NCI-H146 (cell line): ENCODE data around the gene LHX3.

ENCODE experiments used
- DNase-seq: peaks from one replicate; lab custom pipeline; 2025; lab: John Stamatoyannopoulos, UW

Gene LHX3

DNA sequence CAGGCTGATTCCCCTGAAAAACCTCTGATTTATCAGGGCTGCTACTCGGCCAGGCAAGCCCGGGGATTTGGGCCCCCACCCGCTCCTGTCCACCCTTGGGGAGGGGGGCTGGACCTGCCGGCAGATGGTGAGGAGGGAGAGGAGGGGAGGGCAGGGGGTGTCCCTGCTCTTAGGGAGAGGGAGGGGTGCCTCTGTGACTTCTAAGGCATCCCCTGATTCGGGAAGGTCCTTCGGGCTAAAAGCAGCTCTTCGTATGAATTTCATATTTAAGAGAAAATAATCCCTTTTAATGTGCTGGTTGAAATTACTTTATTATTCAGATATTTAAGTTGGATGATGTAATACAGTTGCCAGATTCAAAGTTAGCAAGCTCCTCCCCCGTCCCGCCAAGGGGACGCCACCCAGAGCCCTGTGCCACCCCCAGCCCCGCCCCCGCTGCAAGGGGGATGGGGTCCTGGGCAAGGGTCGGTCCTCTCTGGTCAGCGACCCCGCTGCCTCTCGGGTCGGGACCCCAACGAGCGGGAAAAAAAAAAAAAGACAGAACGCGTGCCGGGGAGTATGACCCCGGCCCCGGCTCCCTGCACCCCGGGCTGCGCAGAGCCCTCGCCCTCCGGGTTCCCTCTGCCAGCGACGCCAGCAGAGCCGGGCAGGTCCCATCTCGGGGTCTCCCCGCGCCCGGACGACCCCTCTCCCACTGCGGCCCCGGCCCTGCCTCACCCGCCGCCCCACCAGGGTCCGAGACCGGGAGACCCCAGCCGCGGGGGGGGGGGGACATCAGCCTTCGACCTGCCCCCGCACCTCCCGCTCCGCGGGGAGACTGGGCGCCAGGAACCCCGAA is 12.4 kb downstream of the LHX3 start:
- DNase-seq: no peak

DNA sequence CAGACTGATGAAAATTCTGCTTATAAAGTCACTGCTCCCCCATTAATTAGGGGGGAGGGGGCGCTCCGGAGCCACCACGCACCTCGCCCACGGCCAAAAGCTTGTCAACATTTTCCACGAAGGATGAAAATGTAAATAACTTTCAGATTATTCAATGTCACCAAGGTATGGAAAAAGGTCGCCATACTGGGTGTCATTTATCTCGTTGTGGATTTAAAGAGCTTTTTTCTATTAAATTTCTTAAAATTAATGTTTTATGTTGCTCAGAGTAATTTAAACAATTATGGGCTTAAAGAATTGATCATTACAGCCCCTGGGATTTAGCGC is 13.0 kb downstream of the LHX3 start:
- DNase-seq: no peak

DNA sequence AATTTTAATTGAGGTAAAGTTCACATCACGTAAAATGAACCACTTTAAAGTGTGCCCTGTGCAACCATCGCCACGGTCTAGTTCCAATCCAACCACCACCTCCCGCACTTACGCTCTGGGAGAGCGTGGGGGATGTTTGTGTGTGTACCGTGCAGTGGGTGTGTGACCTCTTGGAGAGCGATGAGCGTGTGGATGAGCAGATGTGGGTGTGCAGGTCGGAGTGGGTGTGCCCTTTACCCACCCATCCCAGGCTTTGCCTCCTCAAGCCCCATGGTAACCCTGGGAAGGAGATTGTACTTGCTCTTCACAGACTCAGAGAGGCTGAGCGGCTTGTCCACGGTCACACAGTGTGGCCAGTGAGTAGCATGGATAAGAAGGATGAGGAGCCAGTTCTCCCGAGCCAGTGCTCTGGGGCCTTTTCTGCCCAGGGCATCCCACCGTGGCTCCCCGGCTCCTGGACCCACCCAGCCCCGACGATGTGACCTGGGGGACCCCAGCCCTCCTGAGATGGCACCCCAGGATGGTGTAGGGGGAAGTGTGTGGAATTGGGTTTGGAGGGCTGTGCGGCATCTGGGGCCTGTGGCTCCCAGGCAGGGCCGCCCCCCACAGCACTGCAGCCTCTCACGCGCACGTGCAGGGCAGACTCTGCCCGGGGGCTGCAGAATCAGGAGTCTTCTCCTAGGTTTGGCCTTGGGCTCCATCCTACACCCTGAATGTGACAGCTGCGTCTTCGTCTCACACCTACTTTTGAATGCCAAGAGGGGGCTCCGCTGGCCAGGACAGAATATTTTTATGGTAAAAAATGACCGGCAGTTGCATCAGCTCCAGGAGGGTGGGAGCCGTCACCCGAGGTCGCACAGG is 13.6 kb downstream of the LHX3 start:
- no peak for DNase-seq

DNA sequence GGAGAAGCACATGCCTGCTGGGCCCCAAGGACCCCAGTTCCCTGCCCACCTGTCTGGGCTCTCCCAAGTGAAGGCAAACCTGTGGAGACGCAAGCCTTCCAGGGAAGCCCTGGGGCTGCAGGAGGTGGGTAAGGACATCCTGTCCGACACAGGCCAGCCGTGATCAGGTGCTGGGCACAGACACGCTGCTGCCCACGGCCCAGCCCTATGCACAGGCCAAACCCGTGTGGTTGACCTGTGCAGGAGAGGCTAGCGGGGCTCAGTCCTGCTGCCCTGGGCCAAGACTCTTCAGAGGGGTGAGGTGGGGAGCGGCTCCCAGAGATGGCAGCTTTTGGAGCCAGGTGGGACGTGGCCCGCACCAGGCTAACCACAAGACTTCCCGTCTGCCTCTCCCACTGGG is 14.3 kb downstream of the LHX3 start:
- DNase-seq: no peak

DNA sequence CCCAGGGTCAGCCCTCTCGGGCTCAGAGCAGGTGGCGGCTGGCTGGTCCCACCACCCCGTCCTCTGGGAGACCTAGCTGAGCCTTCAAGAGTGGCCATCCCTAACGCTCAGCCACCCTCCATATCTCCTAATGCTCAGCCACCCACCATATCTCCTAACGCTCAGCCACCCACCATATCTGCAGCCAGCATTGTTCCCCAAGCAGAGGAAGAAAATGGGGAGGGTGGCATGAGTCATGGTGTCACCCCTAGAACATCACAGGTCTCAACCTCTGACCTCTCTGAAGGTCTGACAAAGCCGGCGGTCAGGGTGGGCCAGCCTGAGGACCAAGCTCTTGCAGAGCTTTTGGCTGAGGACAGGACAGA is 14.7 kb downstream of the LHX3 start:
- DNase-seq: no peak

DNA sequence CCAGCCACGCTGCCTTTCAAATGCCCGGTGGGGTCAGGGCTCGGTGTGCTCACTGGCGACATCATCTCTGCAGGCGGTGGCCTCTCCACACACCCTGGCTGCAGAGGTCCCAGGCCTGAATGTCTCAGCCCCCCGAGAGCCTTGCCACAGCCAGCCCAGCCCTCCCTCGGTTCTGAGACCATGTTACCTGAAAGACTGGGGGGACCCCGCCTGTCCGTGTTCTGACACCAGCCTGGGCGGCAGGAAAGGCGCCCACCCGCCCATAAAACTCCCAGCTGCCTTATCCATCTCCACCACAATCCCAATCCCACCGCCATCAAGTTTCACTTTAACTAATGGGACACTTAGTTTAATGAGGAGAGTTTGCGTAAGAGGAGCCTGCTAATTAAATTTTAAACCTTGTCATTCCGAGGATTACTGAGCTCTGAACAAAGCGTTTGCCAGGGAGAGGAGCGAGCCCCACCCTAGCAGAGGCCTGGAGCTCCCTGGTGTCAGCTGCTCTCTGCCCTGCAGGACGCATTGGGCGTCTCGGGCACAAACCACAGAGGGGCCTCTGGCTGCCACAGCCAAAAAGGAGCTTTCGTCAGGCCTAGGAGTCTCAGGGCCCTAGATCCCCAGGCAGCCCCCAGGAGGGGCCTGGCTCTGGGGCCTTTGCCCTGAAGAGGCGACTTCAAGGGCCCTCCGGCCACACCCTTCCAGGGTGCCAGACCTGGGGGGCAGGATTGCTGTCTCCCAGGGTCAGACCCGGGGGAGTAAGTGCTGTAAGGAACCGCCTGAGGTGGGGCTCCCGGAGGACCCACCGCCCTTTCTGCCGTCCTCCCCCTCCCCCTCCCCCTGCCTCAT is 15.3 kb downstream of the LHX3 start:
- DNase-seq: no peak

DNA sequence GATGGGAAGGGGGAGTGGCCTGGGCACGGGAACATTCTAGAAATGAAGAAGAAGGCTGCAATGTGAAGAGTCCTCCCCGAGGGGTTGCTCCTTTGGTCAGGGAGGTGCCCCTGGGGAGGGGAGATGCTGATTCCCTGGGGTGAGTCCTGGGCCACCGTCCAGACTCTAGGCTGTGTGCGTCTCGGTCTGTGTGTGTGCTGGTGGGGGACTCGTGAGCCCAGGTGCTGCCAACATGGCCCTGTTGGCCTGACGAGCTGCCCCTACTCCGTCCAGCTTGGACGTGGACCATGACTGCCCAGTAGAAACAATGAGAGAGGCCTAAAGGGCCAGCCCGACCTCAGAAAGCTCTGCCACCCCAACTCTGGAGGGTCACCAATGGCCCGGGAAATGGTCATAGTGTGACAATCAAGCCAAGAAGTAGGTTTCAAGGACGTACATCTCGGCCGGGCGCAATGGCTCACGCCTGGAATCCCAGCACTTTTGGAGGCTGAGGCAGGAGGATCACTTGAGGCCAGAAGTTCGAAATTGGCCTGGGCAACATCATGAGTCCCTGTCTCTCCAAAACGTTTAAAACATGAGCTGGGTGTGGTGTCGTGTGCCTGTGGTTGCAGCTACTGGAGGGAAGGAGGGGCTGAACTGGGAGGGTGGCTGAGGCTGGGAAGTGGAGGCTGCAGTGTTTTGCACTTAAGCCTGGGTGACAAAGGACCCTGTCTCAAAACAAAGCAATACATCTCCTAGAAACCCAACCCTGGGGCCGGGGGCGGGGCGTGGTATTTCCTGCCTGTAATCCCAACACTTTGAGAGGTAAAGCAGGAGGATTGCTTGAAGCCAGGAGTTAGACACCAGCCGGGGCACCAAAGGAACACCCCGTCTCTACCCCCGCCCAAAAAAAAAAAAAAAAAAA is 17.0 kb downstream of the LHX3 start:
- no peak for DNase-seq

DNA sequence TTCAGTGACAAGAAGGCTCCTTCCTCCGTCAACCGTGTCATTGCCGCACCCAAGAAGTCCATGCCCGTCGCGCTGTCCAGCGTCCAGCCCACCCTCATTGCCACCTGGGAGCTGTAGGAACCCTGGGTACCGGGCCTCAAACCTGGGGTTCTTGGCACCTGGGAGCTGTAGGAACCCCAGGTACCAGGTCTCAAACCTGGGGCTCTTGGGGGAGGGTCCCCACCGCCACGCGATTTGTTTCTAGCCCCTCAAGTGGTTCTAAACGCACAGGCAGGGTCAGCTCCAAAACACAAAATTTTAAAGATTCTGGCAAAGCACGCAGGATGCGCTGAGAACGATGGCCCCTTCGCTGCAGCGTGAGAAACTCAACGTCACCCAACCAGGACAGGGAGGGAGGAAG is 17.7 kb downstream of the LHX3 start:
- no peak for DNase-seq

DNA sequence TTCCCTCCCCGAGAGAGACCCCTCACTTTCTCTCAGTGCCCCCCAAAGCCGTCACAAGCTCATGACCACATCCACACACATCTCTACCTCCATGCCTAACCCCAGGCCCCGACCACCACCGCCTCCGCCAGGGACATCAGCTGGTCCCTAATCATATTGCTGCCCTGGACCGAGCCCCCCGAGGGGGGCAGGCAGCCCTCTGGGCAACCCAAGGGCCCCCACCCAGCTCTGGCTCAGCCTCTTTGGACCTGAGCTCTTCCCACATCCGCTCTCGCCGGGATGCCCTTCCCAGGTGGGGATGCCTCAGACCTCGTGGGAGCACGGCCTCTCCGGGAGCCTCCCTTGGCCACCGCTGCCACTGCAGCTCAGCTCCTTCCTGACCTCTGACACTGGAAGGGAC is 18.5 kb downstream of the LHX3 start:
- DNase-seq: no peak

DNA sequence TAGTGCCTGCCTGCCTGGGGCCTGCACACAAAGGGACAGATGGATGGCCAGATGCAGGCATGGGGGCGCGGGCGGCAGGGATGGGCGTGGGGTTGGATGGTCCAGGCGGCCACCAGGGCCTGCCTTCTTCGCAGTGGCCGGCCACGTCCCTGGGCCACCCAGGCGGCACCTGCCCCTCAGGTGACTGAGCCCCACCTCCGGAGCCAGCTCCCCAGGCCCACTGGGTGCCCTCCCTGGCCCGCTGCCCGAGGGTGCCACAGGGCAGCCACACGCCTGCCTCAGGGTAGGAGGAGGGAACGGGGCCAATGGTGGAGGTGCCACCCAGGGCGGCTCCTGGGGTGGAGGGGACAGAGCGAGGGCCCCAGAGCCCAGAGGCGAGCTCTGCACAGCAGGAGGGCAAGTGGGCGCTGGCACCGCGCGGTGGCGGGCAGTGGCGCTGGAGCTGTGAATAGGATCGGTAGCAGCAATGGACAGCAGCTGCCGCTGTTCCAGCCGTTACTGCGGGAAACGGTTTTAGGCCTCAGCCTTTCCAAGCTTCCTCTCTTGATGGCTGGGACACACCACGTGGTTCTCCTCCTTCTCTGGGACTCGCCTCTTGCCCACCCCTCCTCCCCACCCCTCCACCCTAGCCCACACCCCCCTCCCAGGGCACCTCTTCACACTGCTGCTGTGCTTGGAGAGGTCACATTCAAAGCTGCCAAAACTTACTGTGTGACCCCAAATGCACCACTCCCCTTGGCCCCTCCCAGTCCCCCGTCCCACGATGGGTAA is 19.1 kb downstream of the LHX3 start:
- no peak for DNase-seq

DNA sequence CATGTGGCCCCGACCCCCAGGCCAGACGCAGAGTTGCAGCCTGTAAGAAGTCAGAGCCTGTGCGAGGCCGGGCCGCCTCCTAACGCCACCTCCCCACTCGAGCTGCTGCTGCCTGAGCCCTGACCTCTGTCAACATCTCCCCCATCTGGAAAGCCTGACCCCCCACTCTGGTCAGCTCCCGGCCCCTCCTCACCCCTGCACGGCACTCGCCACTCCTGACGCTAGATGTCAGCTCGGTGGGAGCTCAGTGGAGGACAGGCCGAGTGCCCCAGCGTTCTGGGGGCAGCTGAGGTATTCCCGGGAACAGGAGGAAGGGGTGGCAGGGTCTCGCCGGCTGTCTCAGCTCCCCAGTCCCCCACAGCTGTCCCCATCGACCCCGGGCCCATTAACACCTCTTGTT is 19.9 kb downstream of the LHX3 start:
- DNase-seq: no peak

DNA sequence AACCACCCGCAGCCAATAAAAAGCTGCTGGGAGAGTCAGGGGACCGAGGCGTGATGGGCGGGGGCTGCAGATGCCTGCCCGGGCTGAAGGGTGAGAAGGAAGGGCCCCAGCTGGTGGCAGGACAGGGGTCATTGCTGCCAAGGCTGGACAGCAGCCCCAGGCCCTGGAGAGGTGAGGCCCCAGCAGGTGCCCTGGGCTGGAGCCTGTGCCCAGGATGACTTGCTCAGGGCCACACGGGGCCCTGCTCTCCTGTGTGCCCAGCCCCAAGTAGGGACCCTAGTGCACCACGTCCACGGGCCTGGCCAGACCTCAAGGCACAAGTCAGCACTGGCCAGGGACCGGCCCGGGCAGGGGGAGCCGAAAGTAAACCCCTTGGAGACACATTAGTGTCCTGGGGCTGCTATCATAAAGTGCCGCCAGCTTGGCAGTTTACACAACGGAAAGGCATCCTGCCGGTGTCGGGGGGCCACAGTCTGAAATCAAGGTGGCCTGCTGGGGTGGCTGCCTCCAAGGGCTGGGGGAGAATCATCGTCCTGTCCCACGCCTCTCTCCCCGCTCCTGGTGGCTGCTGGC is 22.0 kb downstream of the LHX3 start:
- no peak for DNase-seq

DNA sequence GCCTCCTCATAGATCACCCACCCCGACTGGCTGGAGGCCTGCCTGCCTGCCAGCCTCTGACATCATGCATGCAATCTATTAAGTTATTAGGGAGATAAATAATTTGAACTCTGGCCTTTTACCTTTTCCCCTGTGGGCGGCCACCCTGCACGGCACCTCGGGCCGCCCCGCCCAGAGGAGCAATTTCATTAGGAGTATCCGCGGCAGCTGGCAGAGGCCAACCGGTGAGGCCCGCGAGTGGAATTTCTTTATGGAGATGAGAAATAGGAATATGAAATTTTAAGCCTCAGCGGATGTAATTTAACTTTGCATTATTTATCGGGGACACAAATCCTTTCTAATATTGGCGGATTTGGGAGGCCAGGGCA is 22.5 kb downstream of the LHX3 start:
- DNase-seq: no peak

DNA sequence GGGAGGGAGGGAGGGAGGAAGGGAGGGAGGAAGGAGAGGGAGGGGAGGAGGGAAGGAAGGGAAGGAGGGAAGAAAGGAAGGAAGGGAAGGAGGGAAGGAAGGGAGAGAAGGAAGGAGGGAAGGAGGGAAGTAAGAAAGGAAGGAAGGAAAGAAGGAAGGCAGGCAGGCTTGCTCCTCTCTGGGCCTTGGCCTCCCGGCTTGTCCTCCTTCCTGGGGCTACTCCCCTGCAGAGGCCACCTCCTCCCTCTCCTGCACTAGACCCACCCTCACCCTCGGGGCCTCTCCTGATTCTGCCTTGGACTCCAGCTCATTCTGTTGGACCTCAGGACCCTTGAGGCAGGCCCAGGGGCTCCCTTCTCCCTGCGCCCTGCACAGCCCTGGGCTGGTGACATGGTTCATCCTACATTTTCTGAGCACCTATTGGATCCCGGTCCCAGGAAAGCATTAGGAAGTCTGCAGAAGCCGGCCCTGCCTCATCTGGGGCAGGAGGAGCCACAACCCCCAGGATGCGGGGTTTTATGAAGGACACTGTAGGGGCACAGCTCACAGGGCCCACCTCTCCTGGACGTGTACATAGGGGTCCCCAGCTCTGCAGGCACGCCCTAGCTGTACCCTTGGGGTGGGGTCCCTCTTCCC is 23.0 kb downstream of the LHX3 start:
- DNase-seq: no peak

DNA sequence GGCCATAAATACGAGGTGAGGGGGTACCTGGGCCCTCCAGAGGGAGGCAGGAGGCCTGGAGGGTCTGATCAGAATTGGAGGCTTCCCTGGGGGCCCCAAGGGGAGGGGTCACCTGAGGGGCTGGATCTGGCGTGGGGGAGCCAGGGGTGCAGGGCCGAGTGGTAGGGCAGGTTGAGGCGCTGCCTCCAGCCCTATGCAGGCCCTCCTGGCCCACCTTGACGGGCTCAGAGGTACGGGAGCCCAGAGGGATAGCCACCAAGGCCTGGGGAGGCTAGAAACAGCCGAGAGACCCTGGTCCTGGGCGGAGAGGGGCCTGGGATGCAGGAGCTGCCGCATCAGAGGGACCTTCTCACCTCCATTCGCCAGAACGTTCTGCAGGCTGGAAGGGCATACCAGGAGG is 24.3 kb downstream of the LHX3 start:
- DNase-seq: no peak

DNA sequence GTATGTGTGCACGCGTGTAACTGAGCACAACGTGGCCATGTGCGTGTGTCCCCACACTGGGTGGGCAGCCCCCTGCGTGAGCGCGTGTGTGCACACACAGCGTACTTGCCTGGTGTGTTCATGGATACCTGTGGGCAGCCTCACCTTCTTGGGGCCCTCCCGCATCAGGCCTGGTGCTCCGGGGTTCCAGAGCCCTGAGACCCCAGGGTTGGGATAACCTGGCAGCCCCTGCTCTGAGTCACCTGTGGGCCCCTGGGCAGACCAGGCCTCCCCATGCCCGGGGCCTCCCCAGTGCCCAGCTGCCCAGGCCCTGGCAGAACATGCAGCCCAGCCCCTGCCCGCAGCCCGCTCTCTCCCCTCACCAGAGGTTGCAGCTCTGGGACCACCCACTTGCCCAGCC is 25.2 kb downstream of the LHX3 start:
- DNase-seq: no peak

DNA sequence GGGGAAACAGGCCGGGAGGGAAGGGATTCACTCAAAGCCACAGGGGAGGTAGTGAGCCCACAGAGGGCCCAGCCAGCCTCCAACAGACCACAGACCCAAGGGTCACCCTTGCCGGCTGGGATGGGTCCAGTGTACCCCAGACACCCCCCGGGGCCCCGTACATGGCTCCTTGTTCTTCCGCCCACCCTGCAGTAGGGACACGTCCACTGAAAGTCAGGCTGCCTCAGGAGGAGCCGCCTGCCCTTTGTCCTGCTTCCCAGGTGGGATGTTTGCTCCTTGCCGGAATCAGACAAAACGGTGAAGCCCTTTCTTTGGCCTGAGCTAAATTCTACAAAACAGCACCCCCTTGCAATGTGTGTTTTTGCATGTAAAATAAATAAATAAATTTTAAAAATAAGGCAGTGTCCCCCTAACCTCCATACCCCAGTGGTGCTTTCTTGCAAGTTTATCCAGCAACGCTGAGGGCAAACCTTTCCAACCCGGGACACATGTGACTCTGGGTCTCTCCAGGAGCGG is 25.8 kb downstream of the LHX3 start:
- no peak for DNase-seq

DNA sequence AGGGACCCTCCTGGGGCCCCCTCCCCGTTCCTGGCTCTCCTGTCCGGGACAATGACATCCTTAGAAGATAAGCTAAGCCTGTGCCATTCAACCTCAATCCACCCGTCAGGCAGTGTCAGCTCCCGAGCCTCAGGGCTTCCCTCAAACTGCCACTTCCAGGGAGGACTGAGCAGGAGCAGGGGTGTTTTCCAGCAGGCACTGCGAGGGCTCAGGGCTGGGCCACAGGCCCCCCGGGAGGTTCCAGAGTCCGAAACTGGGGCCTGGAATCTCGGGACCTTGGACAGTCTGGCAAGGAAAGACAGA is 26.2 kb downstream of the LHX3 start:
- no peak for DNase-seq

DNA sequence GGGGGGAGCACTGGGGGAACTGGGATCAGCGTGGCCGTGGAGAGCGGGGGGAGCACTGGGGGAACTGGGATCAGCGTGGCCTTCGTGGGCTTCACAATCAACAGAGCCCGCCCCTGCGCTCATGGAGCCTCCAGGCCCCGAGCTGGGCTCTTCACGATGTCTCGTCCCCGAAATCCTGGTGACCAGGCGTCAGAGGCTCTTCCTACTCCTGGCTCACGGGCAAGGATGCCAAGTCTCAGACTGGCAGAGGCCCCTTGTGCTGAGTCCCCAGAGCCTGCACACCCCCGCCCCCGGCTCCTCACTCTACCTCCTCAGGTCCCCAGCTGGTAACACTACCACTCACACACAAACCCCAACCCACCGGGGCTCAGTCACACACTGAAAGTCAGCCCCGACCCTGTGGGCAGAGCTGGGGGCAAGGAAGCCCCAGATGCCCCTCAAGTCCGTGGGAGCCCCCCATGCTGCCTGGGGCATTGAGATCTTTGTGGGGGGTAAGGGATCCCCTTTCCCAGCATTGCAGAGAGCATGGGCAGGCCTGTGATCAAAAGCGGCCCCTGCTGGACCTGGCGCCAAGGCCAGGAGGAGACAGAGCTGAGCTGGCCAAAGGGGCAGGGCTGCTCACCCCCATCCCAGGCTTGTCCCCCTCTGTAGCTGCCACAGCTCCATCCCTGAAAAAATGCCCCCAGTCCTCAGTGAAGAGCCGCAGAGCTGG is 26.7 kb downstream of the LHX3 start:
- no peak for DNase-seq
